ENCODE measurements around the gene ZNF365. TPM values are rescaled to one million over a fixed set of nuclear protein-coding genes. Genes with fewer than 3 reads are reported as not detected.

Gene ZNF365
- total RNA-seq, 1 experiment from 2014 or later: 22.8 TPM

DNA sequence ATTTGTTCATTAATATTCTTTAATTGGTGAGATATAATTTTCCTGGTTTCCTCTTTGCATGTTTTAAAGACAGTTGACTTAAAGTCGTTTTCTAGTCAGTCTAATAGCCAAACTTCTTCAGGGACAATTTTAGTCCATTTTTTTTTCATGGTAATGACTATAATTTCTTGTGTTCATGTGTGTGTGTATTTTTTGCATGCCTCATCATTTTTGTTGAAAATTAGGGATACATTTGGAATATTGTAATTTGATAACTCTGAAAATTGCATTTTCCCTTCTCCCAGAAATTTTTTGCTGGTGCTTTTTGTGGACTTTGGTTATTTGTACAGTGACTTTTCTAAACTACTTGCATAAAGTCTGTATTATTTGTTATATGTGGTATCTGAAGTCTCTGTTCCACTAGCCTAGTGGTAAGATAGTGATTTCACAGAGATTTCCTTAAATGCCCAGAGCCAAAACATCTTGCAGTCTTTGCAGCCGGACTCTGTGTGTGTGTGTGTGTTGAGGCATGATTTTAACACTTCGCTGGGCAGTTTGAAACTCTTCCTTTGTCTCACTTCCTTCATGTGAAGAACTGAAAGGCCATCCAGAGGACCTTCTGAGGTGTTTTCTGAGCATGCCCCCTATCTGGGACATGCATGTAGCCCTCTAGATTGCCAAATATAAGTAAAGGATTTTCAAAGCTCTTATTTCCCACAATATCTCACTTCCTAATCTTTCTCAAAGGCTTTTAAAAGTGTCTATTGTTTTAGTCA is 40.9 kb upstream of the ZNF365 start:
- TF ChIP-seq POLR2AphosphoS5 (IDR thresholded peaks at IDR 0.05; ENCODE audit: low read depth, low read length): no peak
- TF ChIP-seq SIN3A (IDR thresholded peaks at IDR 0.05; ENCODE audit: borderline replicate concordance, insufficient read depth, low read depth, low read length): no peak
- no peak for TF ChIP-seq REST (IDR thresholded peaks at IDR 0.05; ENCODE audit: insufficient read depth in 1 of 2, low read depth in 2 of 2, low read length in 1 of 2)
- TF ChIP-seq CTCF (IDR thresholded peaks at IDR 0.05): no peak
- TF ChIP-seq TCF7L2 (IDR thresholded peaks at IDR 0.05; ENCODE audit: low read depth, low read length): no peak
- no peak overlapping the region for H3K4me3 ChIP-seq (ENCODE audit: low read depth in 2 of 2, low read length in 2 of 2)
- DNase-seq (ENCODE audit: low read depth, low spot score) (no peak), ATAC-seq (no peak)
- POLR2A ChIA-PET: no interaction called here
- H3K36me3 ChIP-seq (ENCODE audit: control insufficient read depth, insufficient read depth, low read length): no peaks in the 10 kb centered on the region
- no peaks in the 10 kb centered on the region for H3K27me3 ChIP-seq (ENCODE audit: control insufficient read depth, insufficient read depth, low read length)
- peaks cover 30% of the 10 kb centered on the region for H3K9me3 ChIP-seq (ENCODE audit: control insufficient read depth, insufficient read depth, low read depth, low read length)
- intact Hi-C loops (cut with micrococcal nuclease; ENCODE audit: unreplicated experiment): no loop called here
- in situ Hi-C loops (cut with HindIII; ENCODE audit: low pct_unique_long_range_greater_than_20kb, low sequenced_read_pairs): no loop called here
- H3K27ac ChIP-seq (ENCODE audit: low read length): no peak overlapping the region
- H3K4me1 ChIP-seq (ENCODE audit: control insufficient read depth, insufficient read depth, low read length): no peaks in the 10 kb centered on the region
- CTCF ChIA-PET: no interaction called here
- no TSS peak for BruUV-seq (replicated peaks)

DNA sequence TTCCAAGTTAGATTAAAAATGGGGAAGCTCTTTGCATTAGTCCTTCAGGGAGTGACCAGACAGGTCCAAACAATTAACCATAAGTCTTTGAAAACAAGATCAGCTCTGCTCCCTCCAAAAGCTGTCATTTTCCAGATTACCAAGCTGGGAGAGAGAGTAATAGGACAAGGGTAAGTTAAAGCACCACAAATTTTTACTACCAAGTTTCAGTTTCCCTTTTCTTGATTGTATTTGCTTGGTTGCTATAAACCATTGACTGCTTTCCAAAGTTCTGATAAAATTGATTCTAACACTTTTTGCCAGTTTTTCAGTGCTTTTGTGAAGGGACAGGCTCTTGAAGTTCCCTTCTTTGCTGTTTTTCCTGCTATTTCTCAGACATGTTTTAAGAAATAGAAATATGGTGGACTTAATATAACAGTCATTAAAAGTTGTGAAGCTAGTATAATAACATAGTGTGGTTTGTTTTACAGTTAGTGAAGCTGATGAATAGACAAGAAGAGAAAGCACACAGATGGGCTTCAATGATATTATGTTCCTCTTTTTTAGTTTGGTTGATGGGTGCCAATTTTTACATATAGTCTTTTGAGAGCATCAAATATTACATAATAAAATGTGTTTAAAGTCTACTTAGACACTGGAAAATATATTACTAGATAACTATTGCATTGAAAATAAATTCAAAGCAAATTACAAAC is 40.0 kb upstream of the ZNF365 start:
- Histone ChIP-seq H3K27ac (ENCODE audit: low read length) (no peak overlapping the region), H3K9me3 (ENCODE audit: control insufficient read depth, insufficient read depth, low read depth, low read length) (peaks cover 30% of the 10 kb centered on the region), H3K36me3 (ENCODE audit: control insufficient read depth, insufficient read depth, low read length) (no peaks in the 10 kb centered on the region), H3K4me1 (ENCODE audit: control insufficient read depth, insufficient read depth, low read length) (no peaks in the 10 kb centered on the region), H3K27me3 (ENCODE audit: control insufficient read depth, insufficient read depth, low read length) (no peaks in the 10 kb centered on the region), H3K4me3 (ENCODE audit: low read depth in 2 of 2, low read length in 2 of 2) (no peak overlapping the region)
- DNase-seq (ENCODE audit: low read depth, low spot score) (no peak), ATAC-seq (no peak)
- in situ Hi-C loops (cut with HindIII; ENCODE audit: low pct_unique_long_range_greater_than_20kb, low sequenced_read_pairs): no loop called here
- intact Hi-C loops (cut with micrococcal nuclease; ENCODE audit: unreplicated experiment): no loop called here
- POLR2A ChIA-PET: interaction anchor here (0.7 kb wide), 1 partner anchor 377 kb away, joined by 6 read pairs; no protein-coding TSS in a partner anchor
- CTCF ChIA-PET: no interaction called here
- no TSS peak for BruUV-seq (replicated peaks)
- TF ChIP-seq REST (IDR thresholded peaks at IDR 0.05; ENCODE audit: insufficient read depth in 1 of 2, low read depth in 2 of 2, low read length in 1 of 2): no peak

Measured in Panc1 (cell line).